Right lung (tissue), 5 donors: ENCODE results near the gene PC. TPM values are rescaled to one million over a fixed set of nuclear protein-coding genes. Genes with fewer than 3 reads are reported as not detected.
"Not testable (repeated sequence)": the region's sequence is repeated elsewhere in the genome, so short reads cannot be mapped to it uniquely, and the experiment has no call there.

Experiments used
- DNase-seq, 2 donors: peaks; one replicate each; pipeline ENCODE4 v3.0.0-alpha.2; 2013
- polyA plus RNA-seq, 5 donors: library from polyadenylated mRNA; unstranded; fragments of 120-200 nt; gene quantifications; one replicate each; pipeline versions ENCODE4 v1.2.1 to v1.2.3, GENCODE V29; 2013; ENCODE audit warnings: inconsistent platforms in 1 of 5, low replicate concordance in 1 of 5; ENCODE audit not compliant: insufficient read length in 5 of 5, insufficient read depth in 1 of 5

Gene PC
- polyA plus RNA-seq, 5 donors: 6.4 to 14.1 (median 8.0) TPM

DNA sequence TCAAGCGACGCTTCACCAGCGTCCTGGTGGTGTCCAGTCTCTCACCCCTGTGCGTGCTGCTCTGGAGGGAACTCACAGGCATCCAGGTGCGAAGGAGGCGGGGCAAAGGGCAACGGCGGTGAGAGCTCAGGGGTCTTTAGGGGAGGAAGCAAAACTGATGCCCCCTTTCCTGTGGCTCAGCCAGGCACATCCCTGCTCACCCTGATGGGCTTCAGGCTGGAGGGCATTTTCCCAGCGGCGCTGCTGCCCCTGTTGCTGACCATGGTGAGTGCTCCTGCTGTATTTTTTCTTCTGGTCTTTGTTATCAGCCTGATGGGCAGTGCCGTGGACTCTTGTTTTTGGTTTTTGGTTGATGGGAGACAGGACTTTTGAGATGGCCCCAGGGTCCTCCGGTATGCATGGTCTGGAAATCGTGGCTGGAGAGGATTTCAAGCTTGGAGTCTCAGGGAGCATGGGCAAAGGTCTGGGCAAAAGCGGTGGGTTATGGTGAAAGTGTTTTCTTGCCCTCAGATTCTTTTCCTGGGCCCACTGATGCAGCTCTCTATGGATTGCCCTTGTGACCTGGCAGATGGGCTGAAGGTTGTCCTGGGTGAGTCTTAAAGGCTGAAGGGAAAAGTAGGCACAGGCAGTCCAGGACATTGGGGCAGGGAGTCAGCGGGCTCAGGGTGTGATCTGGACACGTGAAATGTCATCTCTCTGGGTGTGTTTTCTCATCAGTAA, 114.2 kb downstream of the PC start:
- DNase-seq: no peak

DNA sequence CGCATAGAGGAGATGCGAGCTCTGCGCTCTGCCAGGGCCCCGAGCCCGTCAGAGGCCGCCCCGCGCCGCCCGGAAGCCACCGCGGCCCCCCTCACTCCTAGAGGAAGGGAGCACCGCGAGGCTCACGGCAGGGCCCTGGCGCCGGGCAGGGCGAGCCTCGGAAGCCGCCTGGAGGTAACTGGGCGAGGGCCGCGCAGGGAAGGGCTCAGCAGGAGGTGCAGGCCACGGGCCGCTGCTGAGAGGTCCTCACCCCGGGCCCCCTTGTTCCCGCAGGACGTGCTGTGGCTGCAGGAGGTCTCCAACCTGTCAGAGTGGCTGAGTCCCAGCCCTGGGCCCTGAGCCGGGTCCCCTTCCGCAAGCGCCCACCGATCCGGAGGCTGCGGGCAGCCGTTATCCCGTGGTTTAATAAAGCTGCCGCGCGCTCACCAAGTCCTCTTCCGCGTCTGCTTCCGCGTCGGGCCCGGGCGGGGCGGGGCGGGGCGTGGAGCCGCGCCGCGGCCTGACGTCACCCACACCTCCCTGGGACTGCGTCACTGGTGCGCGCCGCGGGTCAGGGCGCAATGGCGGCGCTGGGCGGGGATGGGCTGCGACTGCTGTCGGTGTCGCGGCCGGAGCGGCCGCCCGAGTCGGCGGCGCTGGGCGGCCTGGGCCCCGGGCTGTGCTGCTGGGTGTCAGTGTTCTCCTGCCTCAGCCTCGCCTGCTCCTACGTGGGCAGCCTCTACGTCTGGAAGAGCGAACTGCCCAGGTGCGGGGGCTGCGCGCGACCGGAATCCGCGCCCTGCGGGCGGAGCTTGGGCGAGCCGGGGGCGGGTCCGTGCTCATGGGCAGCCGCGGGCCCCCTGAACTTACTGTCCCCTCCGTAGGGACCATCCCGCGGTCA, 115.0 kb downstream of the PC start, which contains the start of gene RCE1:
TSS of gene RCE1 (plus strand) at position 546 of the 880 bp plus-strand sequence. CDS start at position 561, 15 bp downstream.
- peak; percentile 90 to 91 for DNase-seq

DNA sequence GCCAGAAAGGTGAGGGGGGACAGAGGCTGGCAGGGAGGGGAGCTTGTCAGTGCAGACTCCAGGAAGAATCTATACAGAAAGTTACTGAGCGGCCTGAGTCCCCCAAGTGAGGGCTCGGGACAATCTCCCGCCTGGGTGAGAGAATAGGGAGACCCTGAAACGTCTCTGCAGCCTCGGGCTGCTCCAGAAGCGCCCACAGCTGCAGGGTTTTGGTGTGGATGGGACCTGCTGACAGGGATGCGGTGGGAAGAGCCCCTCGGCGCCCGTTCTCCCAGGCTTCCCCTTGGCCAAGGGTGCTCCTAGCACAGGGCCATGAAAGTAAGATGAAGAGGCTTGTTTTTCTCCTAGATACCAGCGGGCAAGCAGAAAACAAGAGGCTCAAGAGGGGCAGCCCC, 115.7 kb downstream of the PC start:
- DNase-seq: no peak

DNA sequence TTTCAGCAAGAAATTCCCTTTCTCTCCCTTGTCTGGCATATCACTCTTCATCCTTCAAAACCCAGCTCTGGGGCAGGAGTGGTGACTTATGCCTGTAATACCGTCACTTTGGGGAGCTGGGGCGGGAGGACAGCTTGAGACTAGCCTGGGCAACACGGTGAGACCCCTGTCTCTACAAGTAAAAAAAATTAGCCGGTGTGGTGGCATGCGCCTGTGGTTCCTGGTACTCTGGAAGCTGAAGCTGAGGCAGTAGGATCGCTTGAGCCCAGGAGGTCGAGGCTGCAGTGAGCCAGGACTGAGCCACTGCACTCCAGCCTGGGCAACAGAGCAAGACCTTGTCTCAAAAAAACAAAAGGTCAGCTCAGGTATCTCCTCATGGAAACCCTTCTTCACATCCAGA, 116.3 kb downstream of the PC start:
- no peak for DNase-seq

DNA sequence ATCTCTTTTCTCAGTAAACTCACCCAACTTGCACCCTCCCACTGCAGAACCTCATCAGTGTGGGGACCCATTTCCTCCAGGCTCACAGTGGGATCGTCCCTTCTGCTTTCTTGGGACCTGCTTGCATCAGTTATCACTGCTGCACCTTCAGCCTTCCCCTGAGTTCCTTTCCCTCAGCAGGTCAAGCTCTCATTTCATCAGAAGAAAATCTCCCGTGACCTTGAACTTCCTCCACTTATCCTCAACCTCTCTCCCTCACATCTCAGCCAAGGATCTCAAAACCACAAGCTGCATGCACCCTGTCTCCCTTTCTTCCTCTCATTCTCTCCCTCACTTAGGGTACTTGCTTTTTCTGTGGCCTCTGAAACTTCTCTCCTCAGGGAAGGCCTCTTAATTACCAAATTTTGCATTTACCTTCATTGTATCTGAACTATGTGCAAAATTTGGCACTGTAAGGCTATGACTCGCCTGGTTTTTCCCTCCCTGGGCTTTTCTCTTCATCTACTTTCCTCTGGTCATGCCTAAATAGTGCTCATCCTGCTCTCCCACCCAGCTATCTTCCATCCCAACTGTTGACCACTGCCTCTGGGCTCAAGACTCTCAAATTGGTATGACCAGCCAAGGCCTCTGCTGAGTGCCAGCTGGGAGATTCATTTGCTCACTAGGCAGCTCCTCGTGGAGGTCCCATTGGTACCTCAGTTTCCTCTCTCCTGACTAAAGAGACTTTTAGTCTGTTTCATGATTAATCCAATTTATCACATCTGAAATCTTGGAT, 117.7 kb downstream of the PC start:
- DNase-seq: no peak

DNA sequence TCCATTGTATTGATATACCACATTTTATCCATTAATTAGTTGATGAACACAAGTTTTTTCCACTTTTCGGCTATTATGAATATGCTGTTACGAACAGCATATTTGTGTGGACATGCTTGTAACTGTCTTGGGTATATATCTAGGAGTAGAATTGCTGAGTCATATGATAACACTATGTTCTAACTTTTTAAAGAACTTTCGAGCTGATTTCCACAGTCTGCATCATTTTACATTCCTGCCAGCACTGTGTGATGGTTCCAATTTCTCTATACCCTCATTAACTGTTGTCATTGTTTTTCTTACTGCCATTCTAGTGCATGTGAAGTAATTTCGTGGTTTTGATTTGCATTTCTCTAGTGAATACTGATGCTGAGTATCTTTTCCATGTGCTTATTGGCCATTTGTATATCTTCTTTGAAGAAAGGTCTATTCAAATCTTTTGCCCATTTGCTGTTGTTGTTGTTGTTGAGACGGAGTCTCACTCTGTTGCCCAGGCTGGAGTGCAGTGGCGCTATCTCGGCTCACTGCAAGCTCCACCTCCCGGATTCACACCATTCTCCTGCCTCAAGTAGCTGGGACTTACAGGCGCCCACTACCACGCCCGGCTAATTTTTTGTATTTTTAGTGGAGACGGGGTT, 122.3 kb downstream of the PC start:
- no peak for DNase-seq

DNA sequence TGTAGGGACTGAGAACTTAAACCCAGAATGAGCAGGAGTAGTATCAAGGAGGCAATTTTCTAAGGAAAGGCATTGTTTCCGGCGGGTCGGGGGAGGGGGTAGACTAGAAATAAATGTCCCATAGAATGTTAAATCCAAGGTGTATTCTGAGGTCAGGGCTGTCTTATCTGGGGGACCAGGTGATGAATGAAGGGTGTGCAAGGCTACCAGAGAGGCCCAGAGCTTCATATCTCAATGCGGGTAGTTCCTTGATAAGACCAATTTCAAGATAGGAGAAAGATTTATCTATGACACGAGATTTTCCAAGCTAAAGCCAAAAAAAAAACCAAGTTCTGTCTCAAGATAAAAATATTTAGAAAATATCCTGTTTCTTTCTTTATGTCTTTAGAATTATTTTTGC, 123.2 kb downstream of the PC start:
- DNase-seq: no peak

DNA sequence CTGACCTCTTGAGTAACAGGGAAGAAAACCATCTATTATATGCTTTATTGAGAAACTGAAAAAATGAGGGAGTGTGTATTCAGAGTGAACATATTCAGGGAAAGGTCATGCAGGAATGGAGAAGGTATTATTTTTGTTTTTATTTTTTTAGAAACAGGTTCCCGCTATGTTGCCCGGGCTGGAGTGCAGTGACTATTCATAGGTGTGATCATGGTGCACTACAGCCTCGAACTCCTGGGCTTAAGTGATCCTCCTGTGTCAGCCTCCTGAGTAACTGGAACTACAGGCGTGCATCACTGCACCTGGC, 123.7 kb downstream of the PC start:
- DNase-seq: no peak

DNA sequence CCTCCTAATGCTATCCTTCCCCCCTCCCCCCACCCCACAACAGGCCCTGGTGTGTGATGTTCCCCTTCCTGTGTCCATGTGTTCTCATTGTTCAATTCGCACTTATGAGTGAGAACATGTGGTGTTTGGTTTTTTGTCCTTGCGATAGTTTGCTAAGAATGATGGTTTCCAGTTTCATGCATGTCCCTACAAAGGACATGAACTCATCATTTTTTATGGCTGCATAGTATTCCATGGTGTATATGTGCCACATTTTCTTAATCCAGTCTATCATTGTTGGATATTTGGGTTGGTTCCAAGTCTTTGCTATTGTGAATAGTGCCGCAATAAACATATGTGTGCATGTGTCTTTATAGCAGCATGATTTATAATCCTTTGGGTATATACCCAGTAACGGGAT, 133.6 kb downstream of the PC start:
- DNase-seq: not testable (repeated sequence)

DNA sequence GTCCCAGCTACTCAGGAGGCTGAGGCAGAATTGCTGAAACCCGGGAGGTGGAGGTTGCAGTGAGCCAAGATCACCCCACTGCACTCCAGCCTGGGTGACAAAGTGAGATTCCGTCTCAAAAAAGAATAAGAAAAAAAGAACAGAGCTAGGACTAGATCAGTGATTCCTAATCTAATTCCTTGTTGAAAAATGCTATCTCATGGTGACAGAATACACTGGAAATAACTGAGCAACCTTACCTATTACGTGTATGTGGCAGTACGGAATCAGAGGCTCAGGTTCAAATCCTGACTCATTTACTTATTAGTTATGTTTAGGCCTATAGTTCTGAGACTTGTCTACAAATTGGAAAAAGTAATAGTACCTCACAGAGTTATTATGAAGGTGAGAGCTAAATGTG, 134.5 kb downstream of the PC start:
- no peak for DNase-seq

DNA sequence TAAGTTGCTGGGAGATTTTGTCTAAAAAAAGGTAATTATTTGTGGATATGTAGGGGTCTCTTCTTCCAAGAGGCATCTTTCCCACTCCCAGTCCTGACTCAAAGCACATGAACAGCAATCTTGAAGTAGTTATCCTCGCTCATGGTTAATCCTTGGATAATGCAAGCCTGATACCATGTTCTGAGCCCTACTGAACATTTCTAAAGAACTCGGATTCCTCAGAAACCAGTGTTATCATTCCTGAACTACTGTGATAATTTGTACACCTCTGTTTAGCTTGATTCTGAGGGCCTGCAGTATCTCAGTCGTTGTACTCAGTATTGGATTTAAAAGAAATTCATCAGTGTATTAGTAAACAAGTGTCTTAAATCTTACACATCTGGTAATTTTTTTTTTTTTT, 137.3 kb downstream of the PC start:
- DNase-seq: no peak

DNA sequence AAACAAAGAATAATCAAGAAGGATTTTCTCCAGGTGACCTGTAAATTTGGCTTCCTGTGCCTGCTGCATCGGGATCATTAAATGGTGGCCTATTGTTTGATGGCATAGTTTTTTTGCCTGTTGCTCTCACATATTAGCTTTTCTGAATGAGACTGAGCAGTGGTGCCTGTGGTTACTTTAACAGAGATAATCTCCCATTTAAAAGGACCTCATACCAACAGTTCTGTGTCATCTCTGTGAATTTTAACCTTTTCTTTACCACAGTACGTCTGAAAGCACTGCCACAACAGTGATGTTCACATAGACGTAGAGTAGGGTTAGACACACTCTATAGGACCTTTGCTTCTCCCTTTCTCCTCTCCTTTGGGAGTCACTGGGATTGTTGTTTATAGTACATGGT, 137.8 kb downstream of the PC start:
- DNase-seq: no peak

DNA sequence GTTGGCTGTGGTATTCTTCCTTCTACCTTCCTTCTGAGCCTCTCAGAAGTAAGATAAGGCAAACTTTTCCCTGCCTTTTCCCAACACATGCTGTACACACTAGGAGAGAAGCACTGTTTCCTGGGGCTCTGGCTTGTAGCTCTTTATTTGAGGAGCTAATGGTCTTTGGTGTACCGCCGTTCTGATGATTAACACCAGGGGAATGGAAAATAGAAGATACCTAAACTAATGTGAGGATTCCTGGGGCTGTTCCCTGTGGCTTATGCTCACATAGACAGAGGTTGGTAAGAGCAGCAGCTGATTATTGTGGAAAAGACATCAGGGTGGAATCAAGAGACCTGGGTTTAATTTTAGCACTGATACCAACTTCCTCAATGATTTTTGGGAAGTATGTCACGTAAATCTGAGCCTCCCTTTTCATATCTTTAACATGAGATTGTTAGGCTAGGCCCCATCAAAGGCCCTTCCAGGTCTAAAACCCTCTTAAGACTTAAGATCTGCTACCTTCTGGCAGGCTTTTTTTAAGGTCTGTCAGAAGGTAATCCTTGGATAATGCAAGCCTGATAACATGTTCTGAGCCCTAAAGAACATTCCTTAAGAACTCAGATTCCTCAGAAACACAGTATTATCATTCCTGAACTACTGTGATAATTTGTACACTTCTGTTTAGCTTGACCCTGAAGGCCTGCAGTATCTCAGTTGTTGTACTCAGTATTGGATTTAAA, 139.8 kb downstream of the PC start:
- DNase-seq: no peak

DNA sequence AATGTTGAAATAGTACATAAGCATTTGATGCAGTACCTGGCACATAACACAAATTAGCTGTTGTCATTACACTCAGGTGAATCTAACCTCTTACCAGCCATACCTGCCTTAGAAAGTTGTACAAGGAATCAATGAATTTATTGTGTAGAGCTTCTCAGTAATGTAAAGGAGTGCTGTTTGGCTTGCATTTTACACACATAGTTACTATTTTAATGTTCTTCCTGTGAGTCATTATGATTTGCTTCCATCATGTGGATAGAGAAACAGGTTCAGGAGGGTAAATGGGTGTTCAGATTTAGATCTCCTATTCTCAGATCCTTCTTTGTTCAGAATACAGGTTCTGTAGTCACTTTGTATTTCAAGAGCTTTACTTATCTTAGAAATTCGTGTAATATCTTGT, 142.5 kb downstream of the PC start:
- no peak for DNase-seq

DNA sequence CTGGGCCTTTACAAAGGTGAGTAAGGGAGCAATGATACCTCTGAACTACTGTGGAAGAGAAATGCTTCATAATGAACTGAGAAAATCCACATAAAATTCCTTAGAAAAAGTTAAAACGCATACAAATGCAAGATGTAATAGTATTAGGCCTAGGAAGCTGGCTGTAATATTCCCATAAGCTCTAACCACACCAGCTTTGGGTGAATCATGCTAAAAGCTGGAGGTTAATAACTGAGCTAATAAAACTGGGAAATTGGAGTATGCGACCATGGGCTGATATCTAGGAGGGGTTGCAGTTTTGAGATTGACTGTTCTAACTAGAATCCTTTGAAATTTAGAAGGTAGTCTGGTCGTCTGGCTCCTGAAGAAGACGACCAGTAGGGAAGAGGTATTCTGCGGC, 143.5 kb downstream of the PC start:
- no peak for DNase-seq

DNA sequence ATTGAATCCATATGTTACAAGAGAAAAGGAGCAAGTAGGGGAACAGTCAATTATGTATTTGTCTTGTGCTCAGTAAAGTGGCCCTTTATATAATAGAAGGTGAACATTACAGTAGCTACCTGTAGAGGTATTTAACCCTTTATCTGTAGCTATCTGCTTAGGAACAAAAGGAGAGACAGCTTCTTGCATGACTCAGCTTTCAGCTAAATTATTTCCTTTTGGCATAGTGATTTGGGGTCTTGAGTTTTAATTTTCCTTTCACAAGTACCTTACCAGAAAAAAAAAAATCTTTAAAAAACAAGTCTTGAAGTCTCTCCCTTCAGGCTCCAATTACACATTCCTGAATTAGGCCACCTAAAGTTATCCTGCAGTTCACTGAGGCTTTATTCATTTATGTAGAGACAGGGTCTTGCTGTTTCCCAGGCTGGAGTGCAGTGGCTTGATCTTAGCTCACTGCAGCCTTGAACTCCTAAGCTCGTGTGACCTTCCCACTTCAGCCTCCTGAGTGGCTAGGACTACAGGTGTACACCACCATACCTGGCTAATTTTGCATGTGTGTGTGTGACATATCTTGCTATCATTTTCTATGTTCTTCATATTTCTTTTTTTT, 147.5 kb downstream of the PC start:
- no peak for DNase-seq

DNA sequence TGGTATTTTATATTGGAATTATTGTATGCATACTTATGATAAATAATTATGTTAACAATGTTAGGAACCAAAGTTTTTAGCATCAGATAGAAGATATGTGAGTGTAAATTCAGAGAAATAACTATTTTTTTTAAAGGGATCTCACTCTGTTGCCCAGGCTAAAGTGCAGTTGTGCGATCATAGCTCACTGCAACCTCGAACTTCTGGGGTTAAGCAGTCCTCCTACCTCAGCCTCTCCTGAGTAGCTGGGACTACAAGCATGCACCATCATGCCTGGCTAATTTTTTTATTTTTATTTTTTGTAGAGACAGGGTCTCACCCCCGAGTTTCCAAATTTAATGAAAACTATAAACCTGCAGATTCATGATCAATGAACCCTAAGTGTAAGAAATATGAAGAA, 148.6 kb downstream of the PC start:
- no peak for DNase-seq

DNA sequence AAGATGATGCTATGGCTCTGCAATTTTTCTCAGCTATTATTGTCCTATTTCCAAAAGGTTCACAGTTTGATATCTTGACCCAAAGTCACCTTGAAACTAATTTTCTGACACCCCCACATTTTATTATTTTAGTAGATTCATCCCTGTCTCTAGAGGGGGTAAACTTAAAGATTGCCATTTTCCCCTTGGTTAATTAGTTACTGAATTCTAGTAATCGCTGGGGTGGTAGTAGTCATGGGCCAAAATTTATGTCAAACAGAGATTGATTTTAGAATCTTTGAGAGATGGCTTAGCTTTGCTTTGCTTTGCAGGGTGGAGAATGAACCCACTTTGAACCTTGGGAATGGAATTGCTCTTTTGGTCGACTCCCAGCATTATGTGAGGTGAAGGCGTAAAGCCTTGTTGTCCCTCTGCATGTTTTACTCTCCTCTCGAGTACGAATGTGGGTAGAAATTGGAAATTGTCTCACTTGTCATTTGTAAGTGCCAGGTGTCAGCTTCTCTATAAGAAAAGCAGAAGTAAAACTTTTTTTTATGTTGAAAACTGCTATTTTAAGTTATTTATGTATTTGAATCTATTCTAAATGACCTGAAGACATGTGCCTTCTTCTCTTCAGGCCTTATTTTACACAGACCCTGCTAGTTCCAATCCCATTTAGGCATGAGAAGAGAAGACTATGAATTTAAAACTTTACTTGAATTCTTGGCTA, 157.3 kb downstream of the PC start:
- DNase-seq: no peak

DNA sequence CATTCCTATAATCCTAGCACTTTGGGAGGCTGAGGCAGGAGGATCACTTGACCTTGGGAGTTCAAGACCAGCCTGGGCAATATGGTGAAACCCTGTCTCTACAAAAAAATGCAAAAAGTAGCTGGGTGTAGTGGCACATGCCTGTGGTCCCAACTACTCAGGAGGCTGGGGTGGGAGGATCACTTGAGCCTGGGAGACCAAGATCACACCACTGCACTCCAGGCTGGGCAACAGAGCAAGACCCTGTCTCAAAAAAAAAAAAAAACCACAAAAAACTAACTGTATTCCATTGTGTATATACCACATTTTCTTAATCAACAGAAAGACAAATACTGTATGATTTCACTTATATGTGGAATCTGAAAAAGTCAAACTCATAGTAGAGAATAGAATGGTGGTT, 158.4 kb downstream of the PC start:
- DNase-seq: not testable (repeated sequence)
